HG02938 (cell line): ENCODE data around the gene NPTN.
"Not testable (repeated sequence)": the region's sequence is repeated elsewhere in the genome, so short reads cannot be mapped to it uniquely, and the experiment has no call there.

ENCODE experiments used
- ATAC-seq: cut with Tn5 transposase; IDR thresholded peaks from one replicate; pipeline ENCODE4 v1.9.1; 2021; ENCODE audit warnings: mild to moderate bottlenecking, moderate library complexity; ENCODE audit not compliant: unreplicated experiment

The NPTN gene

GRCh38 chr15:73573037-73573436, 60.2 kb downstream of the NPTN start:
- no peak for ATAC-seq

GRCh38 chr15:73572296-73572695, 60.9 kb downstream of the NPTN start:
- no peak for ATAC-seq

- no peak for ATAC-seq
Observed at GRCh38 chr15:73571346-73571745, 61.8 kb downstream of the NPTN start.

GRCh38 chr15:73570355-73571032, 62.7 kb downstream of the NPTN start:
- ATAC-seq: no peak

- ATAC-seq: no peak
Observed at GRCh38 chr15:73569361-73569760, 63.8 kb downstream of the NPTN start.

- ATAC-seq: no peak
Observed at GRCh38 chr15:73568564-73569280, 64.5 kb downstream of the NPTN start.

- no peak for ATAC-seq
Observed at GRCh38 chr15:73567020-73567419, 66.2 kb downstream of the NPTN start.

GRCh38 chr15:73564255-73564654, 68.9 kb downstream of the NPTN start:
- no peak for ATAC-seq

GRCh38 chr15:73560501-73561117, 72.6 kb downstream of the NPTN start:
- no peak for ATAC-seq

GRCh38 chr15:73558529-73558928, 74.7 kb downstream of the NPTN start:
- ATAC-seq: no peak

GRCh38 chr15:73555080-73555479, 78.1 kb downstream of the NPTN start:
- ATAC-seq: no peak

- no peak for ATAC-seq
Observed at GRCh38 chr15:73550190-73550589, 83.0 kb downstream of the NPTN start.

- not testable (repeated sequence) for ATAC-seq
Observed at GRCh38 chr15:73548925-73549324, 84.3 kb downstream of the NPTN start.

GRCh38 chr15:73541479-73541878, 91.7 kb downstream of the NPTN start:
- ATAC-seq: no peak

- ATAC-seq: no peak
Observed at GRCh38 chr15:73540161-73540560, 93.0 kb downstream of the NPTN start.

- ATAC-seq: no peak
Observed at GRCh38 chr15:73539212-73540128, 93.7 kb downstream of the NPTN start.

GRCh38 chr15:73538563-73539211, 94.5 kb downstream of the NPTN start:
- ATAC-seq: no peak

- ATAC-seq: no peak
Observed at GRCh38 chr15:73538123-73538522, 95.1 kb downstream of the NPTN start.

- ATAC-seq: no peak
Observed at GRCh38 chr15:73530649-73531048, 102.5 kb downstream of the NPTN start.

GRCh38 chr15:73527598-73527997, 105.6 kb downstream of the NPTN start:
- no peak for ATAC-seq

- no peak for ATAC-seq
Observed at GRCh38 chr15:73524919-73525318, 108.3 kb downstream of the NPTN start.
